HEK293T (cell line): ENCODE data around the gene ENG.

ENCODE experiments used
- CTCF ChIA-PET: fragments of 350-600 bp; formaldehyde crosslinking; extraction: SDS; loops from one replicate; lab custom pipeline; 2021; ENCODE audit warnings: antibody characterized with exemption, inconsistent platforms; lab: Yijun Ruan, JAX
- POLR2A ChIA-PET: fragments of 350-600 bp; formaldehyde crosslinking; extraction: SDS; loops from one replicate; lab custom pipeline; 2020; ENCODE audit warnings: antibody characterized with exemption, inconsistent platforms; lab: Yijun Ruan, JAX
- DNase-seq: peaks from one replicate; pipeline ENCODE4 v3.0.0; 2012; ENCODE audit warnings: mixed read lengths; ENCODE audit errors: extremely low spot score
- BHLHE40 ChIP-seq: fragments of 450-650 bp; IDR thresholded peaks from 2 replicates; pipeline ENCODE4 v1.6.1; 2016; ENCODE audit warnings: mild to moderate bottlenecking, moderate library complexity, borderline replicate concordance
- CTBP1 ChIP-seq: fragments of 450-650 bp; IDR thresholded peaks from 2 replicates; pipeline ENCODE4 v1.6.1; 2016; ENCODE audit warnings: borderline replicate concordance
- FOXA1 ChIP-seq: fragments of 450-650 bp; IDR thresholded peaks from 2 replicates; pipeline ENCODE4 v1.6.1; 2016; ENCODE audit warnings: mild to moderate bottlenecking
- FOXK2 ChIP-seq: fragments of 450-650 bp; IDR thresholded peaks from 2 replicates; pipeline ENCODE4 v1.6.1; 2016; ENCODE audit warnings: mild to moderate bottlenecking
- FOXM1 ChIP-seq: fragments of 450-650 bp; IDR thresholded peaks from 2 replicates; pipeline ENCODE4 v1.6.1; 2017; ENCODE audit warnings: mild to moderate bottlenecking, borderline replicate concordance
- L3MBTL2 ChIP-seq: fragments of 450-650 bp; conservative IDR thresholded peaks from 2 replicates; pipeline ENCODE4 v1.6.1; 2016; ENCODE audit warnings: mild to moderate bottlenecking
- LEF1 ChIP-seq: fragments of 450-650 bp; IDR thresholded peaks from 2 replicates; pipeline ENCODE4 v1.6.1; 2017; ENCODE audit warnings: mild to moderate bottlenecking, borderline replicate concordance
- NFRKB ChIP-seq: fragments of 450-650 bp; IDR thresholded peaks from 2 replicates; pipeline ENCODE4 v1.6.1; 2016; ENCODE audit warnings: mild to moderate bottlenecking, moderate library complexity
- SP1 ChIP-seq: fragments of 450-650 bp; IDR thresholded peaks from 2 replicates; pipeline ENCODE4 v1.6.1; 2017
- TARDBP ChIP-seq: fragments of 450-650 bp; IDR thresholded peaks from 2 replicates; pipeline ENCODE4 v1.6.1; 2016
- TF ChIP-seq, protein P1 (sequence below): fragments of 450-650 bp; IDR thresholded peaks from 2 replicates; pipeline ENCODE4 v1.6.1; 2016

The ENG gene

DNA sequence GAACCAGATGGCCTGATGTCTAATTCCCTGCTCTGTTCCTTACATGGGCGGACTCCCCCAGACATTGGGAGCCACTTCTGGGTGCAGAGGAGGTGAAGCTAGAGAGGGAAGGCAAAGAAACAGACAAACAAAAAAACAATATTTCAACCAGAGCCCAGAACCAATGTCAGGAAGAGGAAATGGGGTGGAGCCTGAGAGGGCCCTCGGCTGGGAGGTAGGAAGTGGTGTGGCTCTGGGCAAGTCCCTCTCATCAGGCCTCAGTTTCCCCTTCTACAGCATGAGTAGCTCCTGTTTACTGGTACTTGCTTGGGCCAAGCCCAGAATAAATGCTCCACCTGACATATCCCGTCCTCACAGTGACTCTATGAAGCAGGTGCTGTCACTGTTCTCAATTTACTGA is 87.0 kb downstream of the ENG start:
- CTCF ChIA-PET = interaction anchor here (0.7 to 1.1 kb wide), 2 partner anchors 33 to 263 kb away, joined by 3 read pairs; partner anchors contain the start of gene TOR2A
- TF ChIP-seq NFRKB (no peak), L3MBTL2 (no peak), FOXK2 (no peak), TARDBP (no peak), LEF1 (no peak), FOXA1 (no peak), FOXM1 (no peak), BHLHE40 (no peak)
- TF ChIP-seq, protein P1, sequence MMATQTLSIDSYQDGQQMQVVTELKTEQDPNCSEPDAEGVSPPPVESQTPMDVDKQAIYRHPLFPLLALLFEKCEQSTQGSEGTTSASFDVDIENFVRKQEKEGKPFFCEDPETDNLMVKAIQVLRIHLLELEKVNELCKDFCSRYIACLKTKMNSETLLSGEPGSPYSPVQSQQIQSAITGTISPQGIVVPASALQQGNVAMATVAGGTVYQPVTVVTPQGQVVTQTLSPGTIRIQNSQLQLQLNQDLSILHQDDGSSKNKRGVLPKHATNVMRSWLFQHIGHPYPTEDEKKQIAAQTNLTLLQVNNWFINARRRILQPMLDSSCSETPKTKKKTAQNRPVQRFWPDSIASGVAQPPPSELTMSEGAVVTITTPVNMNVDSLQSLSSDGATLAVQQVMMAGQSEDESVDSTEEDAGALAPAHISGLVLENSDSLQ = no peak
- POLR2A ChIA-PET = interaction anchor here (1.0 to 1.8 kb wide), 2 partner anchors 18 to 27 kb away, joined by 3 to 6 read pairs; partner anchors contain the start of gene CDK9
- DNase-seq = no peak

GRCh38 chr9:127765418-127765817 is 89.0 kb downstream of the ENG start:
- ChIA-PET CTCF (interaction anchor here (0.7 kb wide), 1 partner anchor 132 kb away, joined by 3 read pairs; no protein-coding TSS in a partner anchor), POLR2A (interaction anchor here (1.0 kb wide), 1 partner anchor 20 kb away, joined by 3 read pairs; no protein-coding TSS in a partner anchor)
- no peak for DNase-seq
- no peak for TF ChIP-seq SP1
- no peak for TF ChIP-seq LEF1
- no peak for TF ChIP-seq CTBP1
- TF ChIP-seq NFRKB = no peak
- no peak for TF ChIP-seq TARDBP
- no peak for TF ChIP-seq L3MBTL2
- no peak for TF ChIP-seq BHLHE40
